ENCODE data around the gene FOXA2.
"Not testable (repeated sequence)": the region's sequence is repeated elsewhere in the genome, so short reads cannot be mapped to it uniquely, and the experiment has no call there.

Gene FOXA2

GRCh38 chr20:22567944-22568871 is 16.2 kb downstream of the FOXA2 start:
- DNase-seq = no peak

GRCh38 chr20:22566876-22567658 is 17.3 kb downstream of the FOXA2 start:
- no peak for DNase-seq

GRCh38 chr20:22563062-22563965 is 21.1 kb downstream of the FOXA2 start:
- DNase-seq = no peak

- DNase-seq = no peak
Observed at GRCh38 chr20:22562620-22563019, 21.8 kb downstream of the FOXA2 start.

GRCh38 chr20:22561965-22562577 is 22.3 kb downstream of the FOXA2 start:
- DNase-seq = no peak

GRCh38 chr20:22560817-22561216 is 23.6 kb downstream of the FOXA2 start:
- no peak for DNase-seq

GRCh38 chr20:22559711-22560318 is 24.6 kb downstream of the FOXA2 start:
- no peak for DNase-seq

- DNase-seq = no peak
Observed at GRCh38 chr20:22557403-22558276, 26.7 kb downstream of the FOXA2 start.

GRCh38 chr20:22556565-22557056 is 27.8 kb downstream of the FOXA2 start:
- DNase-seq = no peak

GRCh38 chr20:22555791-22556564 is 28.4 kb downstream of the FOXA2 start:
- no peak for DNase-seq

- DNase-seq = no peak
Observed at GRCh38 chr20:22554391-22554790, 30.0 kb downstream of the FOXA2 start.

- DNase-seq = not testable (repeated sequence)
Observed at GRCh38 chr20:22550514-22550913, 33.9 kb downstream of the FOXA2 start.

- DNase-seq = no peak
Observed at GRCh38 chr20:22548040-22548439, 36.3 kb downstream of the FOXA2 start.

- no peak for DNase-seq
Observed at GRCh38 chr20:22546344-22546743, 38.0 kb downstream of the FOXA2 start.

- DNase-seq = no peak
Observed at GRCh38 chr20:22545045-22545444, 39.3 kb downstream of the FOXA2 start.

GRCh38 chr20:22544462-22544861 is 39.9 kb downstream of the FOXA2 start:
- no peak for DNase-seq

GRCh38 chr20:22542427-22542826 is 41.9 kb downstream of the FOXA2 start:
- DNase-seq = no peak

GRCh38 chr20:22540832-22541231 is 43.5 kb downstream of the FOXA2 start:
- DNase-seq = no peak

GRCh38 chr20:22536956-22537756 is 47.2 kb downstream of the FOXA2 start:
- DNase-seq = no peak

Measured in stimulated activated CD4-positive, alpha-beta T cell treated with anti-CD3 and anti-CD28 coated beads, Interleukin-1b, Interleukin-23, amount 100 ng/mL, for 48 hours (primary cell).